IMR-90 (cell line): ENCODE data around the gene SYNPO2. TPM values are rescaled to one million over a fixed set of nuclear protein-coding genes. Genes with fewer than 3 reads are reported as not detected.

ENCODE experiments used
- ATAC-seq: fragments of 200-7000 bp; cut with Tn5 transposase; 2 replicates; pipeline ENCODE4 v1.9.1; 2020; ENCODE audit warnings: low read depth, mild to moderate bottlenecking, moderate library complexity
- BruUV-seq: library from RNA; stranded (reverse); fragments of 400-500 nt; replicated peaks from 2 replicates; lab custom pipeline; 2021; lab: Mats Ljungman, UMichigan
- CTCF ChIA-PET: fragments of 300-600 bp; formaldehyde crosslinking; extraction: SDS; loops from one replicate; lab custom pipeline; 2021; ENCODE audit warnings: antibody characterized with exemption; lab: Yijun Ruan, JAX
- POLR2A ChIA-PET: fragments of 300-600 bp; sonication (Branson Sonifier 250); formaldehyde crosslinking; loops from one replicate; lab custom pipeline; 2022; ENCODE audit warnings: antibody characterized with exemption; ENCODE audit not compliant: unreplicated experiment; lab: Charles Lee
- DNase-seq: peaks from one replicate; pipeline ENCODE4 v3.0.0; 2013
- H2AFZ ChIP-seq: replicated peaks from 2 replicates; pipeline ENCODE3; 2013; ENCODE audit warnings: low read length, mild to moderate bottlenecking; ENCODE audit not compliant: poor library complexity
- H2AK5ac ChIP-seq: 2 replicates; pipeline ENCODE4 v1.6.1; 2013; ENCODE audit warnings: low read depth, low read length, inconsistent platforms
- H2AK9ac ChIP-seq: replicated peaks from 2 replicates; pipeline ENCODE3; 2013; ENCODE audit warnings: mild to moderate bottlenecking, low read depth, low read length, moderate library complexity; ENCODE audit not compliant: poor library complexity
- H2BK120ac ChIP-seq: 2 replicates; pipeline ENCODE4 v1.6.1; 2013; ENCODE audit warnings: low read depth, low read length, inconsistent platforms
- H2BK15ac ChIP-seq: 3 replicates; pipeline ENCODE4 v1.6.1; 2013; ENCODE audit warnings: low read depth, low read length, inconsistent platforms
- H2BK20ac ChIP-seq: 2 replicates; pipeline ENCODE4 v1.6.1; 2013; ENCODE audit warnings: low read depth, mild to moderate bottlenecking, inconsistent platforms, low read length, moderate library complexity
- H2BK5ac ChIP-seq: 2 replicates; pipeline ENCODE4 v1.6.1; 2013; ENCODE audit warnings: mild to moderate bottlenecking, low read depth, low read length, inconsistent platforms; ENCODE audit not compliant: poor library complexity, severe bottlenecking
- H3K14ac ChIP-seq: replicated peaks from 2 replicates; pipeline ENCODE4 v1.6.1; 2013; ENCODE audit warnings: low read depth, low read length, inconsistent platforms
- H3K18ac ChIP-seq: 2 replicates; pipeline ENCODE4 v1.6.1; 2013; ENCODE audit warnings: low read depth, low read length, control low read depth
- H3K23ac ChIP-seq: 2 replicates; pipeline ENCODE4 v1.6.1; 2013; ENCODE audit warnings: low read depth, low read length, inconsistent platforms
- H3K27ac ChIP-seq: 2 replicates; pipeline ENCODE4 v1.5.1; 2013; ENCODE audit warnings: mild to moderate bottlenecking, control low read depth, low read length; ENCODE audit not compliant: insufficient read depth
- H3K27me3 ChIP-seq: 2 replicates; pipeline ENCODE4 v1.6.1; 2013; ENCODE audit warnings: low read length; ENCODE audit not compliant: control insufficient read depth, insufficient read depth
- H3K36me3 ChIP-seq: 2 replicates; pipeline ENCODE4 v1.6.1; 2013; ENCODE audit warnings: low read length, mixed read lengths; ENCODE audit not compliant: control insufficient read depth, insufficient read depth
- H3K4ac ChIP-seq: 2 replicates; pipeline ENCODE4 v1.6.1; 2013; ENCODE audit warnings: low read depth, low read length, inconsistent platforms
- H3K4me1 ChIP-seq: 2 replicates; pipeline ENCODE4 v1.6.1; 2013; ENCODE audit warnings: low read length, mixed read lengths; ENCODE audit not compliant: control insufficient read depth, insufficient read depth
- H3K4me2 ChIP-seq: 2 replicates; pipeline ENCODE4 v1.6.1; 2013; ENCODE audit warnings: low read depth, mild to moderate bottlenecking, control low read depth, low read length, moderate library complexity
- H3K4me3 ChIP-seq: 2 replicates; pipeline ENCODE4 v1.5.1; 2013; ENCODE audit warnings: low read depth, mild to moderate bottlenecking, control low read depth, low read length, moderate library complexity; ENCODE audit not compliant: insufficient read depth
- H3K56ac ChIP-seq: 2 replicates; pipeline ENCODE4 v1.6.1; 2013; ENCODE audit warnings: low read length, inconsistent platforms; ENCODE audit not compliant: insufficient read depth; ENCODE audit errors: extremely low read depth
- H3K79me1 ChIP-seq, 2 experiments: 2 replicates each; pipeline ENCODE4 v1.6.1; 2013; ENCODE audit warnings: low read length in 2 of 2, inconsistent platforms in 1 of 2, low read depth in 1 of 2
- H3K9ac ChIP-seq: 2 replicates; pipeline ENCODE4 v1.6.1; 2013; ENCODE audit warnings: low read depth, low read length, control low read depth
- H3K9me1 ChIP-seq: 2 replicates; pipeline ENCODE4 v1.6.1; 2013; ENCODE audit warnings: low read length, inconsistent platforms; ENCODE audit not compliant: insufficient read depth
- H3K9me3 ChIP-seq: 2 replicates; pipeline ENCODE4 v1.6.1; 2013; ENCODE audit warnings: low read length; ENCODE audit not compliant: control insufficient read depth, insufficient read depth
- H4K20me1 ChIP-seq: 2 replicates; pipeline ENCODE4 v1.6.1; 2013; ENCODE audit warnings: low read length, inconsistent platforms; ENCODE audit not compliant: insufficient read depth
- H4K5ac ChIP-seq: 2 replicates; pipeline ENCODE4 v1.6.1; 2013; ENCODE audit warnings: mild to moderate bottlenecking, low read depth, low read length, control low read depth
- H4K8ac ChIP-seq, 2 experiments: 2 replicates each; pipeline ENCODE4 v1.6.1; 2013; ENCODE audit warnings: low read depth in 2 of 2, low read length in 2 of 2, control low read depth in 1 of 2, inconsistent platforms in 1 of 2
- H4K91ac ChIP-seq: 2 replicates; pipeline ENCODE4 v1.6.1; 2013; ENCODE audit warnings: low read depth, low read length, inconsistent platforms; ENCODE audit not compliant: insufficient read depth
- CHD1 ChIP-seq: IDR thresholded peaks from 2 replicates; pipeline ENCODE4 v1.6.1; 2012; ENCODE audit warnings: low read depth, low read length, improper control_type of control experiment
- FOS ChIP-seq: fragments of 150-350 bp; IDR thresholded peaks from 2 replicates; pipeline ENCODE4 v1.6.1; 2016; ENCODE audit warnings: low read depth, low read length
- MAFK ChIP-seq: IDR thresholded peaks from 2 replicates; pipeline ENCODE4 v1.6.1; 2012; ENCODE audit warnings: low read depth, low read length, improper control_type of control experiment
- NFE2L2 ChIP-seq: fragments of 150-350 bp; IDR thresholded peaks from 2 replicates; pipeline ENCODE4 v1.6.1; 2016; ENCODE audit warnings: low read depth, mild to moderate bottlenecking, low read length
- RAD21 ChIP-seq: IDR thresholded peaks from 2 replicates; pipeline ENCODE4 v1.6.1; 2012; ENCODE audit warnings: low read length, improper control_type of control experiment
- RCOR1 ChIP-seq: IDR thresholded peaks from 2 replicates; pipeline ENCODE4 v1.6.1; 2012; ENCODE audit warnings: mild to moderate bottlenecking, low read length, improper control_type of control experiment; ENCODE audit not compliant: insufficient replicate concordance
- SMC3 ChIP-seq: fragments of 150-350 bp; IDR thresholded peaks from 2 replicates; pipeline ENCODE4 v1.6.1; 2016; ENCODE audit warnings: low read depth, mild to moderate bottlenecking, antibody characterized with exemption, low read length, moderate library complexity
- WGBS, 2 experiments: methylation state at CpG; one replicate each; pipeline versions ENCODE4 v1.1.5 to v1.1.7; 2013; ENCODE audit warnings: missing lambda C conversion rate in 2 of 2; ENCODE audit not compliant: insufficient read length in 1 of 2; ENCODE audit errors: extremely low coverage in 2 of 2; 5-methylcytosine and 5-hydroxymethylcytosine counted together
- dilution Hi-C: fragments of 300-500 bp; cut with HindIII; formaldehyde crosslinking; loops from one replicate; pipeline ENCODE4 v1.14.3; 2018; ENCODE audit warnings: low sequenced_read_pairs; ENCODE audit not compliant: unreplicated experiment
- in situ Hi-C: fragments of 300-500 bp; cut with MboI; formaldehyde crosslinking; loops from 3 replicates; pipeline ENCODE4 v1.14.3; 2019; ENCODE audit warnings: low sequenced_read_pairs, inconsistent platforms, mixed read lengths
- intact Hi-C: fragments of 100-400 bp; cut with micrococcal nuclease; formaldehyde crosslinking; loops from 2 replicates; pipeline ENCODE4 v1.10.0; 2022
- polyA plus RNA-seq, 3 experiments: library from polyadenylated mRNA; depleted of rRNA; stranded (reverse); fragments of >200 nt; gene quantifications; 2 replicates each; pipeline ENCODE4 v1.2.3, GENCODE V29; 2012; ENCODE audit warnings: low replicate concordance in 1 of 3
- total RNA-seq: library from RNA; depleted of rRNA; stranded (reverse); fragments of >200 nt; gene quantifications from 2 replicates; pipeline ENCODE4 v1.2.3, GENCODE V29; 2012

SYNPO2 gene
- total and polyA plus RNA-seq, 2 of the 4 experiments (the other 2 are of a cell fraction) = 0.99 to 1.8 TPM

GRCh38 chr4:118889312-118889691 is 648 bp downstream of the SYNPO2 start:
- no peak overlapping the region for H2BK15ac ChIP-seq
- no peak overlapping the region for H3K14ac ChIP-seq
- no peaks in the 10 kb centered on the region for H3K9me1 ChIP-seq
- H4K8ac ChIP-seq = no peak overlapping the region
- no peak overlapping the region for H3K18ac ChIP-seq
- dilution Hi-C loops = no loop called here
- no peak overlapping the region for H3K27ac ChIP-seq
- H4K91ac ChIP-seq = no peak overlapping the region
- POLR2A ChIA-PET = no interaction called here
- H2AK9ac ChIP-seq = no peak overlapping the region
- H3K4me1 ChIP-seq = peaks cover 5% of the 10 kb centered on the region
- no peak overlapping the region for H4K5ac ChIP-seq
- H2AFZ ChIP-seq = peak overlapping the region; percentile 24
- in situ Hi-C loops = no loop called here
- no peak overlapping the region for H3K23ac ChIP-seq
- no peak for DNase-seq
- no peak overlapping the region for H3K56ac ChIP-seq
- H2BK5ac ChIP-seq = no peak overlapping the region
- ATAC-seq = no peak
- CTCF ChIA-PET = interaction anchor here (0.7 kb wide), 1 partner anchor 344 kb away, joined by 3 read pairs; no protein-coding TSS in a partner anchor
- H3K79me1 ChIP-seq = no peaks in the 10 kb centered on the region
- H3K4ac ChIP-seq = no peak overlapping the region
- 27% methylated on average over 3 of the region's 4 CpGs; no CpG with 5 or more reads in 1 of the 2 experiments for whole genome bisulfite sequencing, 2 experiments
- no peaks in the 10 kb centered on the region for H3K9me3 ChIP-seq
- no peaks in the 10 kb centered on the region for H3K36me3 ChIP-seq
- peak overlapping the region; percentile 97 for H3K4me2 ChIP-seq
- no peak overlapping the region for H2AK5ac ChIP-seq
- no peaks in the 10 kb centered on the region for H3K27me3 ChIP-seq
- H2BK120ac ChIP-seq = no peak overlapping the region
- no peak overlapping the region for H2BK20ac ChIP-seq
- no TSS peak for BruUV-seq
- intact Hi-C loops = loop anchor here (2.0 kb wide), 1 partner anchor 55 kb away; no protein-coding TSS in a partner anchor
- peak overlapping the region; percentile 70; the same call in 1 of the 2 replicates for H3K9ac ChIP-seq
- peak overlapping the region; percentile 52; the same call in 1 of the 2 replicates for H3K4me3 ChIP-seq
- H4K20me1 ChIP-seq = no peaks in the 10 kb centered on the region
- TF ChIP-seq NFE2L2 = no peak
- TF ChIP-seq MAFK = no peak
- no peak for TF ChIP-seq RCOR1
- no peak for TF ChIP-seq CHD1
- no peak for TF ChIP-seq RAD21
- TF ChIP-seq SMC3 = no peak
- TF ChIP-seq FOS = no peak
